Endothelial cell (in vitro differentiated cells): Measurements from ENCODE around the gene POLR3E. TPM values are rescaled to one million over a fixed set of nuclear protein-coding genes. Genes with fewer than 3 reads are reported as not detected.

Experiments used
- DNase-seq: peaks from one replicate; pipeline ENCODE4 v3.0.0; 2021; ENCODE audit warnings: low spot score
- H3K27ac Mint-ChIP-seq: one replicate; pipeline ENCODE4 v1.8.0; 2021; ENCODE audit warnings: mixed read lengths, inconsistent platforms; ENCODE audit not compliant: unreplicated experiment
- H3K27me3 Mint-ChIP-seq: one replicate; pipeline ENCODE4 v1.8.0; 2021; ENCODE audit warnings: mild to moderate bottlenecking, moderate library complexity, mixed read lengths, inconsistent platforms; ENCODE audit not compliant: unreplicated experiment
- H3K36me3 Mint-ChIP-seq: one replicate; pipeline ENCODE4 v1.8.0; 2021; ENCODE audit warnings: mild to moderate bottlenecking, low read depth, mixed read lengths, inconsistent platforms; ENCODE audit not compliant: unreplicated experiment
- H3K4me1 Mint-ChIP-seq: one replicate; pipeline ENCODE4 v1.8.0; 2021; ENCODE audit warnings: mild to moderate bottlenecking, mixed read lengths, inconsistent platforms; ENCODE audit not compliant: unreplicated experiment
- H3K4me3 Mint-ChIP-seq: one replicate; pipeline ENCODE4 v1.8.0; 2021; ENCODE audit warnings: mild to moderate bottlenecking, mixed read lengths, inconsistent platforms; ENCODE audit not compliant: unreplicated experiment
- H3K9me3 Mint-ChIP-seq: one replicate; pipeline ENCODE4 v1.8.0; 2021; ENCODE audit warnings: mixed read lengths, inconsistent platforms; ENCODE audit not compliant: unreplicated experiment
- CTCF ChIP-seq: fragments of 200-600 bp; sonication (generic); IDR thresholded peaks from one replicate; pipeline ENCODE4 v1.5.0; 2021; ENCODE audit warnings: antibody characterized with exemption; ENCODE audit not compliant: unreplicated experiment
- total RNA-seq: library from RNA; stranded (reverse); fragmentation: NEBNext Ultra II Directional; extraction: Animal tissue kit (Norgen Biotek cat#: 25700); gene quantifications from one replicate; pipeline ENCODE4 v1.2.1, GENCODE V29; 2021; ENCODE audit not compliant: unreplicated experiment

Gene POLR3E
- total RNA-seq, 1 donor from 2014 or later = 47.3 TPM

GRCh38 chr16:22312897-22313781 lies 15.9 kb downstream of the POLR3E start:
- Mint-ChIP-seq H3K27me3 (peaks cover 5% of the 10 kb centered on the region), H3K36me3 (peaks cover 28% of the 10 kb centered on the region), H3K4me1 (no peaks in the 10 kb centered on the region), H3K9me3 (no peaks in the 10 kb centered on the region), H3K27ac (peak overlapping the region; percentile 11), H3K4me3 (peak overlapping the region; percentile 76)
- no peak for DNase-seq
- TF ChIP-seq CTCF = no peak

- Mint-ChIP-seq H3K9me3 (no peaks in the 10 kb centered on the region), H3K27ac (no peak overlapping the region), H3K4me3 (no peak overlapping the region), H3K36me3 (peaks cover 30% of the 10 kb centered on the region), H3K27me3 (peaks cover 2% of the 10 kb centered on the region), H3K4me1 (no peaks in the 10 kb centered on the region)
- no peak for TF ChIP-seq CTCF
- no peak for DNase-seq
These were observed 16.8 kb downstream of the POLR3E start for GRCh38 chr16:22313876-22314470.

- Mint-ChIP-seq H3K36me3 (peaks cover 32% of the 10 kb centered on the region), H3K4me1 (no peaks in the 10 kb centered on the region), H3K9me3 (no peaks in the 10 kb centered on the region), H3K4me3 (no peak overlapping the region), H3K27ac (no peak overlapping the region), H3K27me3 (peaks cover 2% of the 10 kb centered on the region)
- no peak for DNase-seq
- no peak for TF ChIP-seq CTCF
These were observed 17.7 kb downstream of the POLR3E start for GRCh38 chr16:22314661-22315626.

- Mint-ChIP-seq H3K36me3 (peaks cover 32% of the 10 kb centered on the region), H3K4me1 (no peaks in the 10 kb centered on the region), H3K9me3 (no peaks in the 10 kb centered on the region), H3K4me3 (peak overlapping the region; percentile 76), H3K27me3 (peaks cover 2% of the 10 kb centered on the region), H3K27ac (no peak overlapping the region)
- no peak for TF ChIP-seq CTCF
- no peak for DNase-seq
These were observed 18.8 kb downstream of the POLR3E start for GRCh38 chr16:22315979-22316378.
